NCI-H1048 (cell line): ENCODE results near the gene RNF227.

ENCODE experiments used
- DNase-seq: peaks from one replicate; lab custom pipeline; 2025; lab: John Stamatoyannopoulos, UW

Gene RNF227

GRCh38 chr17:7889166-7889955 lies 26.7 kb downstream of the RNF227 start:
- no peak for DNase-seq

- no peak for DNase-seq
These were observed 27.7 kb downstream of the RNF227 start, which contains the start of gene CHD3 for GRCh38 chr17:7888184-7888920. CHD3 (plus strand) TSS chr17:7888789; CDS start chr17:7889001, 212 bp downstream.

- peak; percentile 85 for DNase-seq
These were observed 28.5 kb downstream of the RNF227 start for GRCh38 chr17:7887482-7888183.

GRCh38 chr17:7887038-7887481 lies 29.0 kb downstream of the RNF227 start:
- DNase-seq = peak; percentile 65

- DNase-seq = no peak
These were observed 29.7 kb downstream of the RNF227 start for GRCh38 chr17:7886227-7887037.

DNA sequence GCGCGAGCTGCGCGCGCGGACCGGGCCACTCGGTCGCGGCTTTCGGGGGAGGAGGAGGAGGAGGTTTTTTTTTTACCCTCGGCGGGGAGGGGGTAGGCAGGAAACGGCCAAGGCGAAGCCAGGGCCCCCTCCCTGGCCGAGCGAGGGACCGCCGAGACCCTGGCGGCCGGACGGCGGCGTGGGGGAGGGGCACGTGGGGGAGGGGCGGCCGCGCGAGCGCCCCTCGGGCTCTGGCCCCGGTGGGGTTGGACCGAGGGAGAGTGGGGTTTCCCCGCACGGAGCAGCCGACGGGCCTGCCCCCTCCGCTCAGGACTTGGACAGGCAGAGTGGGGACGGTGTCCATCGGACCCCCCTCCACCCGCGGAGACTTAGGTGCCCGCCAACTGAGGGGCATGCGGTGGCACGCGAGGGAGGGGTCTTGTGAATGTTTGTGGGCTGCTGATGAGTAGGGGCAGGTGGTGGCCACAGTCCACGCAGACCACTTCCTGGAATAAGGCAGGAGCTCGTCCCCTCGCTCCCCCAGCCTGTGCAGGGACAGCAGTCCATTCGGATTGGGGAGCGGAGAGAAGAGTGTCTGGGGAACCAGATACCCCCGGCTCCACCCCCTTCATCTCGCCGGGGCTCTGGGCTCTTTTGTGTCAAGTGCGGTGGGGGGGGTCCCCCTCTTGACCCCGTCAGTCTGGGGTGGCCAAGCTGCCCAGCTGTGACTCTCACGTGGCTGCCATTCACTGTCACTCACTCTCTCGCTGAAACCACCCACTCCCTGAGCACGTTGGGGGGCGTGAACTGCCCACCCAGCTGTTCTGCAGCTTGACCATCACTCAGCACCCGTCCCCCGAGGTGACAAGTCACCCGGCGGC lies 30.5 kb downstream of the RNF227 start:
- DNase-seq = no peak

DNA sequence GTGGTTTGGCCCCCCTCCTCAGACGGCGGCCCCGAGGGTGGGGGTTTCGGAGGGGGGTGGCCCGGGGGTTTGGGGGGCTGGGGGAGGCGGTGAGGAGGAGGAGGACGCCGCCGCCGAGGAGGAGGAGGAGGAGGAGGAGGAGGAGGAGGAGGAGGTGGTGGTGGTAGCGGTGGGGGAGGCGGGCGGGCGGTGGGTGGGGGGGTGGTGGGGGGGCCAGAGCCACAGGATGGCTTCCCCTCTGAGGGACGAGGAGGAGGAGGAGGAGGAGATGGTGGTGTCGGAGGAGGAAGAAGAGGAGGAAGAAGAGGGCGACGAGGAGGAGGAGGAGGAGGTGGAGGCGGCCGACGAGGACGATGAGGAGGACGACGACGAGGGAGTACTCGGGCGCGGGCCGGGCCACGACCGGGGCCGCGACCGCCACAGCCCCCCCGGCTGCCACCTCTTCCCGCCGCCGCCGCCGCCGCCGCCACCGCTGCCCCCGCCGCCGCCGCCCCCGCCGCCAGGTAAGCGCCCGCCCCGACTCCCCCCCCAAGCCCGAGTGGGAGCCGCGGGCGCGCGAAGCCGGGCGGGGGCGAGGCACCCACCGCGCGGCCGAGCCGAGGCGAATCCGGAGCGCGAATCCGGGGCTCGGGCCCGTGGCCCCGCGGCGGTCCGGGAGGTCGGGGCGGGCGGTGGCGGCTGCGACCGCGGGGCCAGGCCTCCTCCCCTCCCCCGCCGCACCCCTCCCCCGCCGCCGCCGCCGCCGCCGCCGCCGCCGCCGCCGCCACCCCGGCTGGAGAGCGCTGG lies 31.3 kb downstream of the RNF227 start:
- DNase-seq = no peak

DNA sequence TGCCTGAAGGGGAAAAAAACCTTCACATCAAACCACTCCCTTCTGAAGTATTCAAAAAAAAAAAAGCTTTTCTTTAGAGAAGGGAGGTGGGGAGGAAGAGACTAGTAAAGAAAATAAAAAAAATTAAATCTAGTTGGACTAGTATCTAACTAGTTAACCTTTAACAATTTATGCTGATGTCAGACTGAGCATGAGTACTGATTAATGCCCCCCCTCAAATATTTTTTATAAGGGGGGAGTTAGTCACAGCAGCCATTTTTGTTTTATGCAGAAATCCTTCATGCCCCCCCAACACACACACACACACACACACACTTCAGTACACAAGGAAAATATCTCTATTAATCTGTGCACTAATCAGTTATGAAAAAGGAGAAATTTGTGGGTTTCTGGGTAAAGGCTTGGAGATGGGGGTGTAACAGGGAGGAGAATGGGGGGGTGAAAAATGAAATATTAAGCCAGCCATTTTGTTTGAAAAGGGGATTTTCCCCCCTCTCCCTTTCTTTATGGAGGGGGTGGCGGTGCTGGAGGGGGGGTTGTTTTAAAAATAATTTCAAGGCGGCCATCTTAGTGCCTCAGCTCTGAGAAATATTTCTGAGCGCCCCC lies 32.2 kb downstream of the RNF227 start:
- no peak for DNase-seq

- DNase-seq = no peak
These were observed 33.5 kb downstream of the RNF227 start for GRCh38 chr17:7882629-7883028.

DNA sequence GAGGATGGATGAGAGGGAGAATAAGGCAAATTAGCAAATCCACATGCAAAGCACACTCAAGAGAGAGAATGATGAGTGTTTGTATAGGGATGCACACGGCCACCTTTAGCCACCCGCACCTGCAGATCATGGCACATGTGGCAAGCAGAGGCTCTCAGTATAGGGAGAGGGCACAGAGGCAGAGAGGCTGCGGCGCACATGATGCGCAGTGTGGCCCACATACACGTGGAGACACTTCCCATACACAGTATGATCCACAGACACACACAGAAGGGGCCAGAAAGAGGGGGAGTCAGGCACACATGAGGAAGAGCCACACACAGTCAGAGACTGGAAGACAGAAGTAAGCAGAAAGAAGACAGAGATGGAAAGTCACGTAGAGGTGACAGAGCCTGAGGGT lies 34.0 kb downstream of the RNF227 start:
- no peak for DNase-seq

GRCh38 chr17:7881276-7882054 lies 34.6 kb downstream of the RNF227 start:
- DNase-seq = no peak

DNA sequence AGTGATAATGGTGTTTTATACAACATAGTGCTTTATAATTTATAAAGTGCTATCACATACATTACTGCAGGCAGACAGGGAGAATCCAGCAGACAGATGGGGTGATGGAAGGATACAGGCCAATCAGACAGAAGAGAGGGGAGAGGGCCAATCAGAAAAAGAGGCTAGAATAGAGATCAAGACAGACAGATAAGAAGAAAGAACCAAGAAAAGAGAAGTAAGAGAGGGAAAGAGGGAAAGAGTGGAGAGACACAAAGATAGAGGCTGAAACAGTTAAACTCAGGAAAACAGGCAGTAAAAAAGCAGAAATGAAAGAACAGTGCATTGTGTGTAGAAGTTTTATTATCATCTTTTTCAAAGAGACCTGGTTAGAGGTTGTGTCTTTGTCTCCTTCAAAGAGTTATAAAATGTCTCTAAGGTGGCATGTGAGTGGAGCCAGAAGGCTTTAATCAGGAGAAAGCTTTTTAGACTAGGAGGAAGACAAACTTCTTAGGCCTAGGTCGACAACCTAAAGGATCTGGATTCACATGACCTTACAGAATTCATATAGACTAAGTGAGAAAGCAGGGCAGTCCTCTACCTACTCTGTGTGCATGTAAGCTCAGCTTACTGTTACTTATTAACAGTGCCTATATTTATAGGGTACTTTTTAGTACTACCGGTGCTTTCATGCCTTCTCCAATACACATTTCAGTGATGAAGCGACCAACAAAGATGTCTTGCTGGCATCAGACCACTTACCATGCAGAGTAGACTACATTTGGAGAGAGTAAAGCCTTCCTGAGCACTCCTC lies 35.8 kb downstream of the RNF227 start:
- DNase-seq = no peak

- DNase-seq = no peak
These were observed 37.9 kb downstream of the RNF227 start for GRCh38 chr17:7878234-7878633.

DNA sequence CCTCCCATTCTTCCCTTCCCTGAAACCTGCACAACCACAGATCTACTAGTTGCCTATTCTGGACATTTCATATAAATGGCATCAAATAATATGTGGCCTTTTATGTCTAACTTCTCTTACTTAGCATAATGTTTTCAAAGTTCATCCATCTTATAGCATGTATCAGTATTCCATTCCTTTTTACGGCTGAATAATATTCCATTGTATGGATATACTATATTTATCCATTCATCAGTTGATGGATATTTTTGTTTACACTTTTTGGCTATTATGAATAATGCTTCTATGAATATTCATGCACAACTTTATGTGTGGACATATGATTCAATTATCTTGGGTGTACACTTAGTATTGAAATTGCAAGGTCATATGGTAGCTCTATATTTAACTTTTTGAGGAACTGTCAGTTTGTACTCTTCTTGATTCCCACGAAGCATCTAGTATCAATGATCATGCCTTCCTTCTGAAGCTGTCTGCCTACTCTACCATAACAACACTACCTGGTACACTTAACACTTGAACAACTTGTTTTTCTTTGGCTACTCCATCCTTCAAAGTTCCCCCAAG lies 40.2 kb downstream of the RNF227 start:
- no peak for DNase-seq

DNA sequence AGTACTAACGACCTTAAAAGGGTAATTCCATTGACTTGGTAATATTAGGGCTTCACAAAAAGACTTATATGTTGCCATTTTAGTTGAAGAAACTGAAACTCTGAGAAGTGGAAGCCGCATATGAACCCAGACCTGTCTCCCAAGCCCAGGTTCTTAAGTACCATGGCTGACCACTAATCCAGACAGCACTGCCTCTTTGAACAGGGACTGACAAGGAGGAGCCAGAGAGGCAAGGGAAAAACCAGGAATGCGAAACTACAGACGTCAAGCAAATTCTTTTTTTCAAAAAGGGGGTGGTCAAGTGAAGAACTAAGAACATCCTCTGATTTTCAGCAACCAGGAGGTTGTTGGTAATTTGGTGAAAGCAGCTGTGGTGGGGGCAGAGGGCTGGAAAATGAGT lies 43.0 kb downstream of the RNF227 start:
- no peak for DNase-seq

DNA sequence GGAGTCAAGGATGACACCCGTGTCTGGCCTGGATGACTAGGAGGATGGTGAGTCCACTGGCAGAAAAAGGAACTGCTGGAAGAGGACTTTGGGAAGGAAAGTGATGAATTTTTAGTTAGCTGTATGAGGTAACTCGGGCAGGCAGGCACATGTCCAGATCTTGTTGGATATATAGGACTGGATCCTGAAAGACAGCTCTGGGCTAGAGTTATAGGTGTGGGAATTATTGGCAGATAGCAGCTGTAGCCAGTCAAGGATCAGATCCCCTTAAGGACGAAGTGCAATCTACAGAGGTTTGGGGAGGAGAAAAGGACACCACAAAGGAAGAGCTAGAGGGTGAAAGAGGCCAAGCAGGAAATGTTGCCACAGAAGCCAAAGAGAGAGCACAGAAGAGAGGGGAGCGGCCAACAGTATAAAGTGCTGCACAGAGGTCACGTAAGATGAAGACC lies 48.2 kb downstream of the RNF227 start:
- DNase-seq = no peak

GRCh38 chr17:7864995-7865650 lies 51.0 kb downstream of the RNF227 start:
- no peak for DNase-seq
